WERI-Rb-1 (cell line): ENCODE measurements around the gene STXBP6.

Experiments used
- DNase-seq: peaks from one replicate; pipeline ENCODE4 v3.0.0-alpha.2; 2020
- H3K27ac ChIP-seq: fragments of 250-450 bp; sonication (Bioruptor Pico); 2 replicates; pipeline ENCODE4 v1.5.1; 2020; ENCODE audit warnings: mild to moderate bottlenecking, moderate library complexity
- H3K27me3 ChIP-seq: fragments of 250-450 bp; sonication (Bioruptor Pico); 2 replicates; pipeline ENCODE4 v1.5.1; 2021; ENCODE audit warnings: mild to moderate bottlenecking, low read depth, moderate library complexity; ENCODE audit not compliant: insufficient read depth, severe bottlenecking
- H3K36me3 ChIP-seq: fragments of 250-450 bp; sonication (Bioruptor Pico); 2 replicates; pipeline ENCODE4 v1.5.1; 2020; ENCODE audit warnings: mild to moderate bottlenecking, moderate library complexity
- H3K4me3 ChIP-seq: 2 replicates; pipeline ENCODE4 v1.5.1; 2011; ENCODE audit warnings: low read depth, mild to moderate bottlenecking, control low read depth, low read length
- H3K9me3 ChIP-seq: fragments of 250-450 bp; sonication (Bioruptor Pico); 2 replicates; pipeline ENCODE4 v1.5.1; 2021; ENCODE audit warnings: mild to moderate bottlenecking, moderate library complexity; ENCODE audit not compliant: severe bottlenecking
- CTCF ChIP-seq: IDR thresholded peaks from 2 replicates; pipeline ENCODE4 v1.5.1; 2011; ENCODE audit warnings: low read depth, mild to moderate bottlenecking, control low read depth, inconsistent platforms, low read length

The STXBP6 gene

GRCh38 chr14:24894583-24895242 is 155.2 kb downstream of the STXBP6 start:
- no peak for DNase-seq
- Histone ChIP-seq H3K9me3 (no peaks in the 10 kb centered on the region), H3K27ac (no peak overlapping the region), H3K36me3 (no peaks in the 10 kb centered on the region), H3K4me3 (no peak overlapping the region), H3K27me3 (peaks cover 35% of the 10 kb centered on the region)
- TF ChIP-seq CTCF, result no peak

DNA sequence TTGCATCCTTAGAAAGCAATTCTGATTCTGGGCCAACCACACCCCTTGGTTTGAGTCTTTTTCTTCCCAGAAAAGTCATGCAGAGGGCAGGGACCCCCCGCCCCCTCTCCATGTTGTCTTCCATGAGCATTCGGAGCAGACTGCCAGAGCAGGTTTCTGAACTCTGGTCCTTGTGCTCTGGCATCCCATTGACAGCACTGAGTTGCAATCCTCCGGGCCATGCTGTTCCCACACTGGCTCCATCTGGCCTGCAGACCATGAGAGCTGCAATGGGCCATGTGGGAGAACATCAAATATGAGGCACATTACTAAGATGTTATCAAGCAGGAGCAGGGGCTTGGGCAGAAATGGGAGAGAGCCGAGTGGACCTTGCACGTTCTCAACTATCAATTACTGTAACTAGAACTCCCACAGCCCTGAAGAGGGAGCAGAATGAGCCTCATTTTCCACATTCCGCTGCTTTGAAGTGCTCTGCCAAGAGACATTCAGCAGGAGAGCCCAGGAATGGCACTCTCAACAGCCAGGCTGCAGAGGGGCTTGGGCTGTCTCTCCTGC is 157.4 kb downstream of the STXBP6 start:
- Histone ChIP-seq H3K27ac (no peak overlapping the region), H3K36me3 (no peaks in the 10 kb centered on the region), H3K27me3 (peaks cover 29% of the 10 kb centered on the region), H3K4me3 (no peak overlapping the region), H3K9me3 (no peaks in the 10 kb centered on the region)
- TF ChIP-seq CTCF, result no peak
- DNase-seq, result no peak

DNA sequence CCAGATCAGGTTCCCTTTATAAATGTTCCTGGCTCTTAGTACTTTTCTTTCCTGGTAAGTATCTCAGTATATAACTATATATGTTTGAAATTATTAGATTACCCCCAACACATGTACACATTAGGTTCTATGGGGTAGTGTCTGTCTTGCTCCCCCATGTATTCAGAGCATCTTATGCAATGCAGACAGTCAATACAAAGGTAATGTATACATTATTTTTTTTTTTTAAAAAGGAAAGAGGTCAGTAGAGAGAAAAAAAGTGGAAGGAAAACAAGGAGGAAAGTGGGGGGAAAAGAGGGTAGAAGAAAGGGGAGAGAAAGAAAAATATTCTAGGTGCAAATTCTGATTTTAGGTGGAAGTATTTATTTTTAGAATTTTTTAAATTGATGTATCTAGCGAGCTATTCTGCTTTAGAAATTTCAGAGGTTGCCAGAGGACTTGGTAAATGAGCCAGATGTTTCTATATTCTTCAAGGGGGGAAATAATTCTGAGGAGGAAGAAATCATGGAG is 157.9 kb downstream of the STXBP6 start:
- H3K36me3 ChIP-seq, result no peaks in the 10 kb centered on the region

GRCh38 chr14:24890716-24891115 is 159.2 kb downstream of the STXBP6 start:
- Histone ChIP-seq H3K36me3 (no peaks in the 10 kb centered on the region), H3K27ac (no peak overlapping the region), H3K27me3 (peaks cover 30% of the 10 kb centered on the region), H3K4me3 (no peak overlapping the region), H3K9me3 (no peaks in the 10 kb centered on the region)
- no peak for DNase-seq
- no peak for TF ChIP-seq CTCF

More for the DNA sequence above, 157.9 kb downstream of the STXBP6 start:
- TF ChIP-seq CTCF, result no peak
- no peak for DNase-seq
- no peaks in the 10 kb centered on the region for H3K9me3 ChIP-seq
- peaks cover 30% of the 10 kb centered on the region for H3K27me3 ChIP-seq
- no peak overlapping the region for H3K27ac ChIP-seq
- H3K4me3 ChIP-seq, result no peak overlapping the region

DNA sequence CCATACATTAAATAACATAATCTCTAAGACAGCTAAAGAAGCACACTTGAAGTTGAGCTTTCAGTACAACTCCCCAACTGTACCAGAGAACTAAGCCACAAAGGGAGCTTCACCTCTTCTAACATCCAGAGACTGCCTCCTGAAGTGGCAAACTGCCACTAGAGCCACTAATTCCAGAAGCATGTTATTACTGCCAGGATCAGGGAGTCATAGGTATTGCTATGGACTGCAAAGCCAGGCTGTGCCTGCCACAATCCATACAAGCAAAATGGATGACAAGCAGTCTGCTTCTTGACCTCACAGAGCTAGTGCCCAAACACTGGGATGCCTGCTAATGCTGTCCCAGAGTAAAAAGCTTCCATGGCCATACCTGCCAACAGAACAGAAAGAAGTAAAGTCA is 160.1 kb downstream of the STXBP6 start:
- Histone ChIP-seq H3K36me3 (no peaks in the 10 kb centered on the region), H3K27ac (no peak overlapping the region), H3K4me3 (no peak overlapping the region), H3K27me3 (peaks cover 30% of the 10 kb centered on the region), H3K9me3 (no peaks in the 10 kb centered on the region)
- no peak for DNase-seq
- no peak for TF ChIP-seq CTCF

GRCh38 chr14:24888532-24888931 is 161.4 kb downstream of the STXBP6 start:
- H3K27me3 ChIP-seq, result peaks cover 31% of the 10 kb centered on the region
- no peak for TF ChIP-seq CTCF
- H3K36me3 ChIP-seq, result no peaks in the 10 kb centered on the region
- no peak overlapping the region for H3K4me3 ChIP-seq
- no peak for DNase-seq
- H3K9me3 ChIP-seq, result no peaks in the 10 kb centered on the region
- H3K27ac ChIP-seq, result no peak overlapping the region
